ENCODE results near the gene RPRD1B. TPM values are rescaled to one million over a fixed set of nuclear protein-coding genes. Genes with fewer than 3 reads are reported as not detected.

RPRD1B gene
- polyA plus RNA-seq, 1 of the 3 experiments (the other 2 are of a cell fraction), result 11.8 TPM

- 7% methylated on average over 3 of the region's 3 CpGs for WGBS (ENCODE audit: low lambda C conversion rate)
- no peak for DNase-seq
- Histone ChIP-seq H3K4me2 (no peak overlapping the region), H3K36me3 (replicated peaks in 1 of 2; ENCODE audit: control insufficient read depth in 1 of 2, insufficient read depth in 2 of 2, low read length in 1 of 2) (no peaks in the 10 kb centered on the region), H3K4me1 (ENCODE audit: control insufficient read depth in 1 of 2, insufficient read depth in 2 of 2, low read depth in 1 of 2, low read length in 1 of 2) (peaks cover 10 to 13% of the 10 kb centered on the region in 2 experiments), H3K9me2 (no peaks in the 10 kb centered on the region), H3K9me3 (no peaks in the 10 kb centered on the region), H3K79me2 (ENCODE audit: insufficient read depth) (no peaks in the 10 kb centered on the region), H2AFZ (ENCODE audit: low read depth) (no peak overlapping the region), H3K9ac (no peak overlapping the region; the same call in 1 of the 2 replicates), H3K4me3 (ENCODE audit: low read depth in 2 of 2, low read length in 1 of 2) (no peak overlapping the region), H3F3A (replicated peaks; ENCODE audit: insufficient read depth) (peaks cover 54% of the 10 kb centered on the region), H4K20me1 (ENCODE audit: insufficient read depth) (no peaks in the 10 kb centered on the region), H3K27ac (ENCODE audit: low read depth in 2 of 2, low read length in 1 of 2) (peak overlapping the region; percentile 20 to 89; a peak in 3 of 4 replicates), H3K27me3 (ENCODE audit: insufficient read depth) (no peaks in the 10 kb centered on the region)
- ChIA-PET CTCF (no interaction called here), POLR2A (no interaction called here)
- TF ChIP-seq CHD2 (IDR thresholded peaks at IDR 0.05; ENCODE audit: low read length, partially characterized antibody) (no peak), TCF12 (IDR thresholded peaks at IDR 0.05) (peak; percentile 99), EP300 (IDR thresholded peaks at IDR 0.05; ENCODE audit: borderline replicate concordance in 1 of 2, low read depth in 1 of 2, low read length in 1 of 2) (peak; percentile 77 to 98), EZH2phosphoT487 (IDR thresholded peaks at IDR 0.05; ENCODE audit: borderline replicate concordance, low read depth) (no peak), GATA2 (CRISPR knock-in tag; IDR thresholded peaks at IDR 0.05) (no peak), NFIC (IDR thresholded peaks at IDR 0.05; ENCODE audit: borderline replicate concordance) (peak; percentile 86), RAD21 (IDR thresholded peaks at IDR 0.05; ENCODE audit: low read length) (no peak), FOXJ3 (CRISPR knock-in tag; IDR thresholded peaks at IDR 0.05) (no peak), YY1 (IDR thresholded peaks at IDR 0.05; ENCODE audit: low read depth) (no peak), MXI1 (IDR thresholded peaks at IDR 0.05; ENCODE audit: low read depth, low read length) (no peak), IRF3 (IDR thresholded peaks at IDR 0.05; ENCODE audit: low read depth, low read length) (no peak), RCOR1 (IDR thresholded peaks at IDR 0.05; ENCODE audit: low read length) (no peak), FOSL2 (IDR thresholded peaks at IDR 0.05; ENCODE audit: borderline replicate concordance, low read depth) (peak; percentile 93), FOXM1 (IDR thresholded peaks at IDR 0.05; ENCODE audit: low read depth) (peak; percentile 85), SIN3A (IDR thresholded peaks at IDR 0.05; ENCODE audit: borderline replicate concordance, low read depth, low read length) (peak; percentile 75; the same call in 1 of the 2 replicates), JUND (IDR thresholded peaks at IDR 0.05) (peak; percentile 99), MEF2A (IDR thresholded peaks at IDR 0.05; ENCODE audit: borderline replicate concordance, low read depth) (peak; percentile 39; the same call in 1 of the 2 replicates), RXRA (IDR thresholded peaks at IDR 0.05; ENCODE audit: borderline replicate concordance, low read depth) (peak; percentile 86; the same call in 1 of the 2 replicates), POLR2AphosphoS5 (IDR thresholded peaks at IDR 0.05; ENCODE audit: low read depth, low read length) (peak; percentile 77; the same call in 1 of the 2 replicates), TEAD4 (IDR thresholded peaks at IDR 0.05; ENCODE audit: borderline replicate concordance, insufficient read depth) (peak; percentile 96), REST (IDR thresholded peaks at IDR 0.05; ENCODE audit: low read depth, low read length) (0 out of 2 replicates have a peak, but pooled peaks have one; percentile 55), SMC3 (IDR thresholded peaks at IDR 0.05; ENCODE audit: low read depth, low read length) (no peak), ZBTB33 (IDR thresholded peaks at IDR 0.05; ENCODE audit: borderline replicate concordance, low read depth) (no peak), MAX (IDR thresholded peaks at IDR 0.05; ENCODE audit: low read depth) (peak; percentile 80; the same call in 1 of the 2 replicates)
- TF ChIP-seq, protein P1, sequence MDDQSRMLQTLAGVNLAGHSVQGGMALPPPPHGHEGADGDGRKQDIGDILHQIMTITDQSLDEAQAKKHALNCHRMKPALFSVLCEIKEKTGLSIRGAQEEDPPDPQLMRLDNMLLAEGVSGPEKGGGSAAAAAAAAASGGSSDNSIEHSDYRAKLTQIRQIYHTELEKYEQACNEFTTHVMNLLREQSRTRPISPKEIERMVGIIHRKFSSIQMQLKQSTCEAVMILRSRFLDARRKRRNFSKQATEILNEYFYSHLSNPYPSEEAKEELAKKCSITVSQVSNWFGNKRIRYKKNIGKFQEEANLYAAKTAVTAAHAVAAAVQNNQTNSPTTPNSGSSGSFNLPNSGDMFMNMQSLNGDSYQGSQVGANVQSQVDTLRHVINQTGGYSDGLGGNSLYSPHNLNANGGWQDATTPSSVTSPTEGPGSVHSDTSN (IDR thresholded peaks at IDR 0.05), result peak; percentile 95
- TF ChIP-seq, protein P2, sequence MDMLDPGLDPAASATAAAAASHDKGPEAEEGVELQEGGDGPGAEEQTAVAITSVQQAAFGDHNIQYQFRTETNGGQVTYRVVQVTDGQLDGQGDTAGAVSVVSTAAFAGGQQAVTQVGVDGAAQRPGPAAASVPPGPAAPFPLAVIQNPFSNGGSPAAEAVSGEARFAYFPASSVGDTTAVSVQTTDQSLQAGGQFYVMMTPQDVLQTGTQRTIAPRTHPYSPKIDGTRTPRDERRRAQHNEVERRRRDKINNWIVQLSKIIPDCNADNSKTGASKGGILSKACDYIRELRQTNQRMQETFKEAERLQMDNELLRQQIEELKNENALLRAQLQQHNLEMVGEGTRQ (IDR thresholded peaks at IDR 0.05; ENCODE audit: borderline replicate concordance, low read depth, low read length), result no peak
Measured at GRCh38 chr20:38117635-38118034, 84.1 kb downstream of the RPRD1B start.
